GM19023 (cell line): ENCODE measurements around the gene EOGT.

Experiments used
- ATAC-seq: cut with Tn5 transposase; IDR thresholded peaks from one replicate; pipeline ENCODE4 v1.9.1; 2021; ENCODE audit warnings: mild to moderate bottlenecking, moderate library complexity; ENCODE audit not compliant: unreplicated experiment

Gene EOGT

GRCh38 chr3:69013253-69014021 lies at the start of gene EOGT:
EOGT (minus strand) TSS chr3:69013684; CDS start chr3:69009846, 3,838 bp downstream.
- peak; percentile 83 for ATAC-seq

DNA sequence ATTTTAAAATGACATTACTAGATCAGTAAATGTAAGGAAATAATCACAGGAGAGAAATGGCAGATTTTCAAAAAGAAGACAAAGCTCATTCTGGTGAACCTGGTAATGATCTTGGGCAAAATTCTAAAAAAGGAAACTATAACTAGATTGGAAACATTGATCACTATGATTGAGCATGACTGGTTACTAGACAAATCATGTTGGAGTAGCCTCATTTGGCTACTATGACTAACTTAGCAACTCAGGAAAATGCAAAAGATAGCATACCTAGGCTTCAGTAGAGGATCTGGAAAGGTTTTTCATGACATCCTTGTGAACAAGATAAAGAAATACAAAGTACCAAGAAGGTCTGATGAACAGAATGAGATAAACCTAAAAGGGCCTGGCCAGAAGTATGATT lies 46.2 kb upstream of the EOGT start:
- ATAC-seq: no peak

GRCh38 chr3:69058947-69059224 lies 45.4 kb upstream of the EOGT start:
- ATAC-seq: no peak

- peak; percentile 93 for ATAC-seq
These were observed 44.9 kb upstream of the EOGT start for GRCh38 chr3:69058180-69058946.

DNA sequence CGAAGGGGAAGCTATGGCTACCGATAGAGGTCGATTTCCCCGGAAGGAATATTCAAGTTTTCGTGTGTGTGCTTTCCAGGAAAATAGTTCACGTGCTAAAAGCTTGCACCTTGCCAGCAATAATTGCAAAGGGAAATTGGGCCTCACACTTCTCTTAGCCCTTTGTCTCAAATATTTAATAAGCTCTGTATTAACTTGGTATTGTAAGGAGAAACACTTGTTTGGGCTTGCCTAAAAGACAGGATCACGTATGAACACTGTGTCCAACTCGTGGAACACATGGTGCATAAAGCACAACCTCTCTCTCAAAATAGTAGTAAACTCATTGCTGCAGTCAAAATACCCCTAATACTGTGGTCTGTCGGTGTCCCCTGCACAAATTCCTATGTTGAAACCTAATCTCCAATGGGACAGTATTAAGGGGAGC lies 39.0 kb upstream of the EOGT start:
- ATAC-seq: peak; percentile 1

DNA sequence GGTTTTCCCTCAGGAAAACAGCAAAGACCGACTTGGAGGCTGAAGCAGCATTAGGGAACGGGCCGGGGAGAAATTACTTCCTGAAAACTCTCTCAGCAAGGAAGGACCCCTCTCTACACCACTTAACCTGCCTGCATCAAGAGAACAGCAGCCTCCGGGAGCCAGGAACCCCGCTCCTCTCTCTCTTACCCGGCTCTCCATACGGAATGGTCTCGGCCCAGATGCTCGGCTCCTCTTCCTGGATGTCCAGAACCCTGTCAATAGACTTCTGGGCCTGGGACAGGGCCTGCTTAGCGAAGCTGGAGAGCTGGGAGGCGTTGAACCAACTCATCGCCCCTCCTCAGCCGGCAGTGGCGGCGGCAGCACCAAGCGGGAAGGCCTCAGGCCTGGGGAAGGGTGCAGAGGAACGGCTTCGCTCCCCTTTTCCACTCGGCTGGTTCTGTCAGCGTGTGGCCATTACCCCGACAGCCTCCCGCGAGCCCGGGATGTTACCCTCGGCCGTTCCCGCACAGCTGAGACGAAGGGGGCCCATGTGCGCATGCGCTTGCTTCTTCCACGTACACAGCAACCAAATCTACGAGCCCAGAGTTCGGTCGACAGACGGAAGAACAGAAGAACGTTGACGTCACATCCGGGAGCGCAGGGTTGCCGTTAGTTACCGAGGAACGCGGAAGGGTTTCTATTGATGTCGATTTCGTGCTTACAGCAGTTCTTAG lies 38.4 kb upstream of the EOGT start, which contains the start of gene TMF1:
TMF1 (minus strand) TSS at position 578 of the 716 bp plus-strand sequence; CDS start at position 331, 247 bp downstream.
- peak; percentile 97 for ATAC-seq

DNA sequence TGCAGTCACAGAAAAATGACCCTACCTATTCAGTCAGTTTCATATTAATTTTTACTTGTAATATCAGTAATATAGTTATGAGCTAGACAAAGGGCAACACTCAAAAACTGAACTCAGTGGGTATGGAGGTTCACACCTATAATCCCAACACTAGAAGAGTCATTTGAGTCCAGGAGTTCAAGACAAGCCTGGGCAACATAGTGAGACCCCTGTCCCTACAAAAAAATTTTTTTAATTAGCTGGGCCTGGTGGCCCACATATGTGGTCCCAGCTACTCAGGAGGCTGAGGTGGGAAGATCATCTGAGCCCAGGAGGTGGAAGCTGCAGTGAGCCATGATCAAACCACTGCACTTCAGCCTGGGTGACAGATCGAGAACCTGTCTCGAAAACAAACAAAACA lies 35.5 kb upstream of the EOGT start:
- no peak for ATAC-seq

DNA sequence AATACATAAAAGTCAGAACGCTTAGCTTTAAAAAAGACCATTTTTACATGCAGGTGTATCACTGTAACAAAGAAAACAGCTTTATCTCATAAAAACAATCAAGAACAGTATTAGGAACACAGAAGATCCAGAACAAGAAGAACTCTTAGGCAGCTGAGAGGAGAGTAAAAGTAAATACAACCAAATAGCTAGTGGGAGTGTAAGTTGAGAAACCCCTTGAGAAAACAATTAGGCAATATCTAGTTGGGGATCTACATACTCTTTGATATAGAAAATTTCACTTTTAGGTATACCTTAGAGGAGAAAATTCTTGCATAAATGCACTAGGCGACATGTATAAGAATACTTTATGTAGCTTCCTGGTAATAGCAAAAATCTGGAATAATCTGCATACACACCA lies 31.1 kb upstream of the EOGT start:
- no peak for ATAC-seq

DNA sequence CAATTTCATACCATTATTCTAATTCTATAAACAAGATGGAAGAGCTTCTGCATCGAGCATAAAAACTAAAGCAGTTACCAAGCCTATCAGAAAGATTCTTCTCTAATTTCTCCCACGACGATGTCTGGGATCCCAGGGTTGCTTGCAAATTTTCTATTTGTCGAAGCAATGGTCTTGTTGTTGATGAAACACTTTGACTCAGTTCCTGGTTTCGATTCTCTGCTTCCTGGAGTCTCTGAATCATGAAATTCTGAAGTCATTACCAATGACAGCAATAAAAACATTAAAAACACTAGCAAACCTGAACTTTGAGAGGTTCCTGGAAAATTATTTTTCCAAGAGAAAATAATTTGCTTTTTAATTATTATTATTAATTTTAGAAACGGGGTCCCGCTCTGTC lies 20.0 kb upstream of the EOGT start:
- no peak for ATAC-seq

DNA sequence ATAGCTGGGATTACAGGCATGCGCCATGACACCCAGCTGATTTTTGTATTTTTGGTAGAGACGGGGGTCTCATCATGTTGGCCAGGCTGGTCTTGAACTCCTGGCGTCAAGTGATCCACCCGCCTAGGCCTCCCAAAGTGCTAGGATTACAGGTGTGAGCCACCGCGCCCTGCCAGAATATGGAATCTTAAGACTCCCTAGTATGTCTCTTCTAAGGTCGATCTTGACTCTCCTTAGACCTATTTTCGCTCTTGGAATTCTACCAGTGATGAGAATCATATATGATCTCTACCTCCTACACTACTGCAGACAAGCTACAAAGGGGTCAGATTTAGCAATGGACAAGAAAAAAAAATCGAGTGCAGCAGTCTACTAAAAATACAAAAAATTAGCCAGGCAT lies 19.3 kb upstream of the EOGT start:
- no peak for ATAC-seq

- ATAC-seq: no peak
These were observed 18.7 kb upstream of the EOGT start for GRCh38 chr3:69032142-69032541.

GRCh38 chr3:69031635-69032034 lies 18.2 kb upstream of the EOGT start:
- no peak for ATAC-seq

- no peak for ATAC-seq
These were observed 7.4 kb upstream of the EOGT start for GRCh38 chr3:69020857-69021256.

GRCh38 chr3:69020424-69020823 lies 6.9 kb upstream of the EOGT start:
- no peak for ATAC-seq

DNA sequence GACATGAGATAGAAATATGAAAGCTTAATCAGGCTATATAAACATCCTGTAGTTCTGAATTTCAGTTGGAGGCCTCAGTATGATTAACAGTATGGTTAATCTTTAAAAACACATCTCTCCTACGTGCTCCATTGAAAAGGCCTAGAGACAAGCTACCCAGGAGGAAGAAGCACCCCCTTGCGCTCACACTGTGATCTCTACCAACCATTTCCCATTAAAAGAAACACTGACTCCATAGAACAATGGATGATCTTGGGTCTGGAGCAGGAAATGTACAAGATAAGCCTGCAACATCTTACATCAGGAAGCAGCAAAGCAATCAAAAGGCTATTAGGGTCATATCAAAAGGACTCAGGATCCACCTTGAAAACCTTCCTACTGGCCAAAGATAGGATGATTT lies 3.4 kb upstream of the EOGT start:
- ATAC-seq: no peak

- ATAC-seq: no peak
These were observed 2.6 kb upstream of the EOGT start for GRCh38 chr3:69016102-69016501.

DNA sequence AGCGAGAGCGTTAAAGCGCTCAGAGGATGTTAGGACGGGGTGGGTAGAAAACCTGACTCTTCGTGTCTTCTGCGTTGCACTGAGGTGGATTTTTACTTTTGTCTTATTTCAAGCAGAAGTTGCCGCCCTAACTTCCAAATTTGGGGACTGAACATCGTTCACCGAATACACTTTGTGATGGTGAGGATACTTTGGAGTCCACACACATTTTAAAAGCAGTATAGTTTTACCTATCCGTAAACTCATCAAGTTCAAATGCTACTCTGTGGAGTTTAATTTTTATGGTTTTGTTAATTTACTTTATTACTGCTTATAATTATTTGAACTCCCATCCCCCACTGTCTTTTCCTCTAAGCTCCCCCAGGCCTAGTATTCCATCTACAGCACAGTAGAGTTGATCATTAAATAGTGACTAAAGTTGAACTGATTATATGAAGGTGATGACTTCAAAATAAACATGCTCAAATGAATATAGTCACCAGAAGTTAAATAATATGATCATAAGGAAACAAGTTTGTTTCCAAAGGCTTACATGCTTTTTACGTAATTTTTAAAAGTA lies 617 bp upstream of the EOGT start:
- ATAC-seq: no peak

DNA sequence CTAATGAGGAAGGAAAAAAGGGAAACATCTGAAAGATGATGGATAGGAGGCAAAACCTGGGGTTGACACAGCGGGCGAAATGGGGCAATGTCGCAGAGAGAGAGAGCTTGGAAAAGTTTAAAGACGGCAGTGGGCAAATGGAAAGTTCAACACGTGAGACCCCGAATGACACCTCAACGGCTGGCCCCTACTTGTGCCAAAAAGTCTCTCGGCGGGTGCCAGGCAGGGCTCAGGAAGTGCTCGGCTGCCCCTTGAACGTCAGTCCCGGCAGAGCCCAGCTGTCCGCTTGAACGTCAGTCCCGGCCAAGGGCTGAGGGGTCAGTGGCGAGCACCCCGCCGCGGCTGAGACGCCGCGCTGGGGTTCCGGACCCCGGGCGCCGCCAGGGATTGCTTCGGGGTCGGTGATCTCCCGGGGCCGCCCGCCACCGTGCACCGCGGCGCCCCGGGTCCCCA lies 658 bp downstream of the EOGT start:
- peak; percentile 51 for ATAC-seq

DNA sequence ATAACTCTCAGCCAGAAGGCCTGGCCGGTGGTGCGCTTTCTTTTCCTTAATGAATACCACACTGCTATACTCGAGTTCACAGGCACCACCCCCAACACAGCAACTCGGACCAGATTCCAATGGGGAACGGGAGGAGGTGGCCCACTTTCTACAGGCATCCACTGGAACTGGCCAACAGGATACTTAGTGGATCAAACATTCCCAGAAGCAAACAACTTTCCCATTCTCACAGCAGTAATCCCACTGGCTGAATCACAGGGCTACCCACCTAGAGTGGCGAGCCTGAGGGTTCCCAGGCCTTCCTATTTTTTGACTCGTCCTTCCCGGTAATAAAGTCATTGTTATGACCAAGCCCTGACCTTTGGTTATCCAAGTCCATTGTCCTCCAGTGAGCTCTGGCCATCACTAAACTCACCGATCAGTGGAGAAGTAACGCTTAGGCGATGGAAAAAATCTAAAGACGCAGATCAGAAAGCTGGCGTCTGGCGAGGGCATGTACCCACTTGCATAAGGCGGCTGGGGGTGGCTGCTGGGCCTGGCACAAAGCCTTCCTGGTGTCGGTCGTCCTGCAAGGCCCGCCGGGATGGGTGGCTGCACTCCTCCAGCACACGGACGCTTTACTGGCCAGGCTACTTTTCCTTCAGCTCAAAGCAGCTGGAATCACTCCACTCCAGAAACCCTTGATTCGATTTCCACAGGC lies 1.2 kb downstream of the EOGT start:
- no peak for ATAC-seq

DNA sequence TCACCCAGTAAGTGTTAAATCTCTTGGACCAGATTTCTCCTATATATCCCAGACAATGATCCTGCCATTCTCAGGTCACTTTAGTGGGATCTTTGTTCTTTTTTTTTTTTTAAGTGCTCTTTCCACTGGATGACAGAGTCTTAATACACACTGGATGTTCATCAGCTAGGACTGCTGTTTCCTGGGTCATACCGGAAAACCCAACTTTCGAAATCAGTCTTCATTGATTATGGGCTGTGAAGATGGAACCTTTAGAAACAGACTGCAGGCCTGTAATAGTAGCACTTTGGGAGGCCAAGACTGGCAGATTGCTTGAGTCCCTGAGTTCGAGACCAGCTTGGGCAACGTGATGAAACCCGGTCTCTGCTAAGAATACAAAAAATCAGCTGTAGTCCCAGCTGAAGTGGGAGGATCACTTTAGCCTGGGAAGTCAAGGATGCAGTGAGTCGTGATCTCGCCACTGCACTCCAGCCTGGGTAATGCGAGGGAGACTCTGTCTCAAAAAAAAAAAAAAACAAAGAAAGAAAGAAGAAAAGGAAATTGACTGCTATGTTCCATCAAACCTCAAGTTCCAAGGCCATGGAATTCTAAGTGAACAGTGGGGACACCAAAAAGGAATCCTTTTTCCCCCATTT lies 2.3 kb downstream of the EOGT start:
- no peak for ATAC-seq
